GM12891 (cell line): Measurements from ENCODE around the gene S1PR1.

Experiments used
- DNase-seq: peaks from one replicate; pipeline ENCODE4 v3.0.0; 2011; ENCODE audit warnings: low spot score; ENCODE audit not compliant: insufficient read length
- FAIRE-seq: peaks from 2 replicates; lab custom pipeline; 2011; peaks lifted over from hg19 to GRCh38; lab: Jason Lieb, UNC
- PAX5 ChIP-seq: IDR thresholded peaks from 2 replicates; pipeline ENCODE4 v1.6.1; 2011; ENCODE audit warnings: low read length, moderate library complexity, mild to moderate bottlenecking; ENCODE audit not compliant: insufficient read depth, severe bottlenecking
- POLR2A ChIP-seq: IDR thresholded peaks from 2 replicates; pipeline ENCODE4 v1.6.1; 2011; ENCODE audit warnings: low read depth, low read length, control low read depth
- POLR2AphosphoS5 ChIP-seq: IDR thresholded peaks from 2 replicates; pipeline ENCODE4 v1.6.1; 2011; ENCODE audit warnings: low read depth, low read length, control low read depth
- POU2F2 ChIP-seq: IDR thresholded peaks from 2 replicates; pipeline ENCODE4 v1.6.1; 2011; ENCODE audit warnings: low read depth, mild to moderate bottlenecking, control low read depth, low read length, moderate library complexity
- SPI1 ChIP-seq: IDR thresholded peaks from 2 replicates; pipeline ENCODE4 v1.6.1; 2011; ENCODE audit warnings: low read depth, low read length, control low read depth
- TAF1 ChIP-seq: IDR thresholded peaks from 2 replicates; pipeline ENCODE4 v1.6.1; 2011; ENCODE audit warnings: low read depth, low read length, control low read depth

S1PR1 gene

DNA sequence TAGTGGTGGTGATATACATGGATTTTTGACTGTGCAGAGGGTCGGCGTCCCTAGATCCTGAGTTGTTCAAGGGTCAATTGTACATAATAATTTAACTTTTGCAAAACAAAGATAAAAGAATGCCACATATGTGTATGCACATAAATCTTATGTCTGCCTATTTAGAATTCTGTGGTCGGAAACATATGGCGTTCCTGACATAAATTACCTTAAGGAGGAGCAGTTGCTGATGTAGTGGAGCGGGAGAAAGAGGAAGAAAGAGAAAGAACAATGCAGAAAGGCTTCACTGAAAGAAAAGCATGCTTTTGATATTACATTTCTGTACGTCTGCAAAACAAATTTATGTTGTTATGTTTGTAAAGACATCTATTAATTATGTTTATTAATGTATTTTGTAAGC lies 40.0 kb downstream of the S1PR1 start:
- TF ChIP-seq POU2F2 (no peak), SPI1 (no peak), PAX5 (no peak), POLR2A (no peak), POLR2AphosphoS5 (no peak), TAF1 (no peak)
- DNase-seq = no peak
- FAIRE-seq = peak; percentile 26

DNA sequence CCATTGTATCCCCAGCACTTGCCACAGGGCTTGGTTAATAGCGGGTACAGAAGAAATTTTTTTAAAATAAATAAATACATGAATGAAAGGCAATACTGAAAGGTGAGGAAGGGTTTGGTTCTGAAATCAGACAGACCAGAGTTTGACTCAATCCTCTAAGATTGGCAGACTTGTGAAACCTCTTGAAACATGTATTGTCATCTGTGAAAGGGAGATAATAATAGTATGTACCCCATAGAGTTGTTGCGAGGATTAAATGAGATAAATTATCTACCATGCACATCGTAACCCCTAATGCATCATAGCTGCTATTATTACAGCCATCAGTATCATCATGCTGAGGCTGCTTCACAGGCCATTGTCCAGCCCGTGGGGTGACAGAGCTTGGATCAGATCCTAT lies 41.4 kb downstream of the S1PR1 start:
- no peak for TF ChIP-seq POLR2A
- no peak for TF ChIP-seq POLR2AphosphoS5
- no peak for TF ChIP-seq SPI1
- TF ChIP-seq PAX5 = no peak
- TF ChIP-seq POU2F2 = no peak
- no peak for TF ChIP-seq TAF1

DNA sequence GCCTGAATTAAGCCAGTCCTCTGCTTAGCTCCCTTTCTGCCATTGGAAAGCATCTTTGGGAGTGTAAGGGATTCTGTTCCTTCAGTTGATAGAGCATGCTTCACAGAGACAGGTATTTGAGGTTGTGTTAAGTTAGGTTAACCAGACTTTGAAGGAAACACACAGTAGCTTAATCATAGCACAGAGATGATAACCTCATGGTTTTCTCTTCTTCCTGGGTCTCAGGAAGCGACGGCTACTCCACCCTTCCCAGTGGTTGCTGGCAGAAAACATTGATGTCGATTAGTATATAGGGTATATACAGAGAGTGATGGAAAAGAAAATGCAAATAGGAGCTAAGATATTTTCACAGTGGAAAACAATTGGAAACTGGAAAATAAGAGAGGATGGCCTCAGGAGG lies 42.0 kb downstream of the S1PR1 start:
- TF ChIP-seq POLR2A (no peak), SPI1 (no peak), PAX5 (no peak), POU2F2 (no peak), POLR2AphosphoS5 (no peak), TAF1 (no peak)
- no peak for DNase-seq
- FAIRE-seq = peak; percentile 48

More for the DNA sequence above, 41.4 kb downstream of the S1PR1 start:
- peak; percentile 23 for FAIRE-seq
- no peak for DNase-seq

DNA sequence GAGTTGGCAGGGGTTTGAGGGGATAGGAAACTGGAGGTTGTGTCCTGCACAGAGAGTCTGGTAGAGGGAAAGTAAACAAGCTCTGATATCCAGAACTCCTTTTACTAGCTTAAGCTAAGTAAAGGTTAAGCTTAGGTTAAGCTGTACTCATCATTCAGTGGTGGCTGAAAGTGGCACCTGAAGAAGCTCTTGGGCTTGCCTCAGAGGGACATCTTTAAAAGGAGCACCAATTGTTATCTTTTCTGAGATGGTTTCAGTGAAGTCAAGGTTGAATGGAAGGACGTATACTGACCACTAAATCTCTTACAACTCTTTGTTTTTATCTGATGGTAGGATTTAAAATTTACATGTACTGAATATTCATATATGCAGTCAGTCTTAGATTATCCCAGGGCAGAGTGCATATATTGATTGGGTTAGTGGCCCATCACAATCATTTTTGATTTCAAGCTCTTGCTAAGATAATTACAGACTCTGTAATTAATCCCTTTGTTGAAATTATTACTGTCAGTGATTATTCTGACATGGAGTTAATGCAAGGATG lies 43.3 kb downstream of the S1PR1 start:
- FAIRE-seq (no peak), DNase-seq (no peak)
- no peak for TF ChIP-seq POU2F2
- TF ChIP-seq TAF1 = no peak
- TF ChIP-seq SPI1 = no peak

DNA sequence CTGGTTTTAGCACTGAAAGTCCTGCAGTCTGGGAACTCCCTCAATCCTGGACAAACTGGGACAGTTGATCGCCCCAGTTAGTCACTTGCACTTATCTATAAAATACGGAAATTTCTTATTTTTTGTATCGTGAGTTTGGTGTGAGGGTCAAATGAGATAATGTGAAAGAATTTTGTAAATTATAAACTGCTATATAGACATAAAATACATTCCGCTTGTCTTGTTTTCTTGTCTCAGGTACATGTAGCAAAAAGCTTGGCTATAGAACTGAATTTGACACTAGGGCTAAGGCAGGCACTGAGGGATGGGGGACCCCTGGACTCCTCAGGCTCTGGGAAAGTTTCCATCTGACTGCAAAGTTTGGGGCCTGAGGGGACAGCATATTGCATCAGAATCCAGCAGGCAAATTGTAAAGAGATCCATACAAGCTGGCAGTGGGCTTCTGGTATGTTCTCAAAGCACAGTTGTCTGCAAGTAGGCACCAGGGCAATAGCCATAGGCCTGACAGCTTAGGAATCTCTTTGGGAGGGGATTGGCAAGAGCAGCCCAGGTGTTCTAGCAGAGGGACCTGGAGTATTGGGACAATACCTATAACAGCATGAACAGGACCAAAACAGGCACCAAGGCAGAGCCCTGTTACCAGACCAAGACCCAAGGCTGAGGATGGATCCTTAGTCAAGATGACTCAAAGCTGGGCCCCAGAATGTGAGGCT lies 44.3 kb downstream of the S1PR1 start:
- FAIRE-seq (no peak), DNase-seq (no peak)
- TF ChIP-seq POU2F2 (no peak), POLR2A (no peak), SPI1 (no peak), PAX5 (no peak), TAF1 (no peak), POLR2AphosphoS5 (no peak)

DNA sequence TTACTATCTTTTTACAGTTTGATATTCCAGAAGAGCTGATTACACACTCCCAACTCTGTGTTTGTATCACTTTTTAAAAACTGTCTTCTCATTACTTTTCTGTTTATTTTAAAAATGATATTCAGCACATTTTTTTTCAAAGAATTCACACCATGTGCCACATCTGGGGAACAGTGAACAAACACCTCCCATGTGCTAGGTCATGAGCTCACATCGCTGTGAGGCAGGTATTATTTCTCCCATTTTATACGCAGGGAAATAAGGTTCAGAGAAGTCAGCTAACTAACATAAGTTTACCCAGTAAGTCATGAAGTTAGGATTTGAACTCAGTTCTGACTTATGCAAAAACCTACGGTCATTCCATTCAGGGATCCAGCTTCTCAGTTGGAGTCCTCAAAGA lies 44.9 kb downstream of the S1PR1 start:
- FAIRE-seq = no peak
- TF ChIP-seq POLR2A (no peak), PAX5 (no peak), TAF1 (no peak), POU2F2 (no peak), SPI1 (no peak), POLR2AphosphoS5 (no peak)
- no peak for DNase-seq

DNA sequence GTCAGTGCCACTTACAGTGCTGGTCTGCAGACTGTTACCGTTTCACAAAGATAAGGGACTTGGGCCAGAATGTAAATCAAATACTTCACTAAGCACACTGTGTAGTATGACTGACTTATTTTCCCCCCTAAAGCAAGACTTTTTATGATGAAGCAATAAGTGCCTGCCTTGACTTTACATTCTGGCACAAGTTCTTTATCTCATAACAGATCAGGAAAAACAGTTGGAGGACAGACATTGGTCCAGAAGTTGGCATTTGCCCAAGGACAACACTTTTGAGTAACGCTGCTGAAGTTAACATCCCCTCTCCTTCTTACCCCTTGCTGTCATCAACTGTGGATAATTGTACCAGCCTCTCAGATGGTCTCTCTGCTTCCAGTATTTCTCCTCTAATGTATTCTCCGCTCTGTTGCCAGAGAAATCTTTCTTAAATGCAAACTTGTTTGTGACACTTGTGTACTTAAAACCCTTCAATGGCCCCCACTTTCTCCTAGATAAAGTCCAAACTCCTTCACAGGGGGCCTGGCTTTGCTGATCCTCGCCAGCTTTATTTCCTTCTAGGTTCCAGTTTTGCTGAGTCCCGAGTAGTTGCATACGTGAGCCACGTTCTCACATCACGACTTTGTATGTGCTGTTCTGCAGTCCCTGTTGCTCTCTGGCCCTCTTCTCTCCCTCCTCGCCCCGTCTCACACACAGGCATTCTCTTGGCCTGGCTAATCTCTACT lies 45.7 kb downstream of the S1PR1 start:
- no peak for TF ChIP-seq POLR2AphosphoS5
- no peak for TF ChIP-seq POLR2A
- TF ChIP-seq PAX5 = no peak
- no peak for TF ChIP-seq TAF1
- TF ChIP-seq SPI1 = no peak
- TF ChIP-seq POU2F2 = no peak
- FAIRE-seq (no peak), DNase-seq (no peak)

DNA sequence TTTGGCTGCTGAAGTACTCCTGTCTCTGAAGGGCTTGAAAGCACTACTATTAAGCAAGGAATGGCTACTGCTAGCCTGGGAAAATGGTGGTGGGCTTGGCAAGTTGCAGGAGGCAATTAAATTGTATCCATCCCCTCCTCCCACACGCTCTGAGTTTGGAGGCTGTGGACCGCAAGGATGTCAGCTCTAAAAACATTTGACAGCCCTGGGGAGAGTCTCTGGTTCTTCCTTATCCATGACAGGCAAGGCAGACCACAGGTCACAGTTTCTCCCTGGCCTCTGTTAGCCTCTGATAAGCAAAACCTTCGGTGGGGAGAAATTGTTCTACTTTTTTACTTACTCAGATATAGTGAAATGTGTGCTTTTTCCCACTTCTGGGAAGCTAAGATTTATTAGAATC lies 46.6 kb downstream of the S1PR1 start:
- FAIRE-seq (no peak), DNase-seq (no peak)
- no peak for TF ChIP-seq PAX5
- TF ChIP-seq SPI1 = no peak
- TF ChIP-seq POU2F2 = no peak
- no peak for TF ChIP-seq POLR2A

DNA sequence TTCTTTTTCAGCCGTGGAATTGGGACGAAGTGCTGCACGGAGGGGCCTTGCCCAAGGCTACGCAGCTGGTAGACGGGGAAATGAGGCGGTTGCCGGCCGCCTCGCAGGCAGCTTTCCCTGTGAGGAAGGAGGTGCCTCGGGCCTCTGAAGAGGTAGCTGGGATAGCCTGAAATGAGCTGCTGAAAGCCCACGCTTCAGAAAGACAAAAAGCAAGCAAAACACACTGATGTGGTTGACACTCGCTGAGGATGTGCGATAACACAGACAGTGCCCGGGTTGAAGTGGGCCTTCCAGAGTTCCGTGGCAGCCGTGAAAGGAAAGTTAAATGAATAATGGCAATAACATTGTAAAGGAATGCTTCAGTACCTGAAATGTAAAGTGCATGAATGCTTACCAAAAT lies 47.2 kb downstream of the S1PR1 start:
- FAIRE-seq (no peak), DNase-seq (no peak)
- TF ChIP-seq POLR2A (no peak), POU2F2 (no peak), SPI1 (no peak), POLR2AphosphoS5 (no peak)

DNA sequence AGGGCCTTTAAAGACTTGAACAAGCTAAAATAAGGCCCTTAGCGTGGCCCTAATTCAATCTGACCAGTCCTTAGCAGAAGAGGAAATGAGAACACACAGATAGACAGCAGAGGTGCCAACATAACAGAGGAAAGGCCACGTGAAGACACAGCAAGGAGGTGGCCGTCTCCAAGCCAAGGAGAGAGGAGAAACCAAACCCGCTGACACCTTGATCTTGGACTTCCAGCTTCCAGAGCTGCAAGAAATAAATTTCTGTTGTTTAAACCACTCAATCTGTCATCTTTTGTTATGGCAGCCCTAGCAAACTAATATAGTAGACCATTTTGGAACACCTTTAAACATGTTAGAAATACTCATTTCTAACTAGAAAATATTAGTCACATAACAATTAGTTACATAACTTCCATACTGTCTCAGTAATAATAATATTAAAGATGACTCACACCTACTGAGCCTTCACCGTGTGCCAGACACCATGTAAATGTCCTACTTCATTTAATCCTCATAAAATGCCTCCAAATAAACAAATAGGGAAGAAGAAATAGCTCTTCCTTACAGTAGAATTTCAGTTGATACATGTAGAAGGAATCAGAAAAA lies 47.9 kb downstream of the S1PR1 start:
- no peak for TF ChIP-seq POLR2AphosphoS5
- TF ChIP-seq PAX5 = no peak
- no peak for TF ChIP-seq POU2F2
- no peak for TF ChIP-seq SPI1
- no peak for TF ChIP-seq TAF1
- TF ChIP-seq POLR2A = no peak
- no peak for FAIRE-seq

More for the DNA sequence above, 47.9 kb downstream of the S1PR1 start:
- DNase-seq = no peak
